ENCODE data around the gene KIRREL3.

GRCh38 chr11:126459691-126460281, 540.8 kb downstream of the KIRREL3 start:
- TF ChIP-seq POLR2A (IDR thresholded peaks at IDR 0.05), result no peak
- TF ChIP-seq CTCF (IDR thresholded peaks at IDR 0.05), result no peak
- TF ChIP-seq EP300 (IDR thresholded peaks at IDR 0.05), result no peak

Measured in ovary (tissue), 3 donors.